ENCODE data around the gene F11R. TPM values are rescaled to one million over a fixed set of nuclear protein-coding genes. Genes with fewer than 3 reads are reported as not detected.

F11R gene
- total RNA-seq, 4 donors from 2014 or later: 31.7 to 52.8 (median 44.4) TPM

- ATAC-seq (ENCODE audit: low FRiP score): no peak
- TF ChIP-seq CTCF (IDR thresholded peaks at IDR 0.05): no peak
- no peak for DNase-seq (ENCODE audit: low spot score)
These were observed 26.8 kb upstream of the F11R start for GRCh38 chr1:161047436-161048420.

GRCh38 chr1:161046605-161047228, 25.8 kb upstream of the F11R start:
- TF ChIP-seq CTCF (IDR thresholded peaks at IDR 0.05): no peak
- ATAC-seq (ENCODE audit: low FRiP score): no peak
- DNase-seq (ENCODE audit: low spot score): no peak

GRCh38 chr1:161045736-161046604, 25.0 kb upstream of the F11R start, which contains the start of gene USF1:
USF1 (minus strand) TSS chr1:161045977; CDS start chr1:161043275, 2,702 bp downstream.
- TF ChIP-seq CTCF (IDR thresholded peaks at IDR 0.05): no peak
- DNase-seq (ENCODE audit: low spot score) (peak; percentile 78), ATAC-seq (ENCODE audit: low FRiP score) (peak; percentile 97)

- no peak for DNase-seq (ENCODE audit: low spot score)
- no peak for TF ChIP-seq CTCF (IDR thresholded peaks at IDR 0.05)
These were observed 24.2 kb upstream of the F11R start for GRCh38 chr1:161044908-161045735.

GRCh38 chr1:161044535-161044907, 23.6 kb upstream of the F11R start:
- ATAC-seq (ENCODE audit: low FRiP score) (no peak), DNase-seq (ENCODE audit: low spot score) (no peak)
- TF ChIP-seq CTCF (IDR thresholded peaks at IDR 0.05): no peak

More at GRCh38 chr1:161044908-161045735, 24.2 kb upstream of the F11R start:
- peak; percentile 60 for ATAC-seq (ENCODE audit: low FRiP score)

- DNase-seq (ENCODE audit: low spot score): no peak
- no peak for ATAC-seq (ENCODE audit: low FRiP score)
- TF ChIP-seq CTCF (IDR thresholded peaks at IDR 0.05): no peak
These were observed 18.6 kb upstream of the F11R start for GRCh38 chr1:161039546-161039945.

Data from omental fat pad (tissue), 4 donors.